LHCN-M2 (cell line): ENCODE data around the gene MYO1B. TPM values are rescaled to one million over a fixed set of nuclear protein-coding genes. Genes with fewer than 3 reads are reported as not detected.
A peak's percentile ranks its signal among the peaks of the same experiment; 100 is the strongest.

Source experiments
- DNase-seq: peaks from one replicate; pipeline ENCODE4 v3.0.0-alpha.2; 2012; ENCODE audit warnings: low read depth
- total RNA-seq: library from RNA; depleted of rRNA; stranded (reverse); fragments of >200 nt; gene quantifications from 2 replicates; pipeline ENCODE4 v1.2.3, GENCODE V29; 2014

MYO1B gene
- total RNA-seq, 1 experiment from 2014 or later = 117 TPM

DNA sequence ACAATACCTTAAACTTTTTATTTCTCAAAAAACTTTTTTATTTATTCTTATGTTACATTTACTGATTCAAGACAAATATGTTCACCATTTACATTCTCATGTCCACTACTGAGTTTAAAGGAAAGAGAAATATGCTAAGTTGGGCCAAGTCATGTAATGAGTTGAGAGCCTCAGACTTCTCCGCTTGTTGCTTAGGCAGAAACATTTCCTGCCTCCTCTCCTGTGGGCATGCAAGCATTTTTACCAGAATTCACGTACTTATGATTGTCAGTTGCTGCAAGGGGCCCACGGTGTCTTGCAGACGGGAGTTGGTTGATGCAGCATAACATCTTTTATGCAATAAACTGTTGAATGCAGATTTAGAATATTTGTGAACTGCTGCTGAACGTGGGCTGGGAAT, 51.8 kb downstream of the MYO1B start:
- DNase-seq = no peak

DNA sequence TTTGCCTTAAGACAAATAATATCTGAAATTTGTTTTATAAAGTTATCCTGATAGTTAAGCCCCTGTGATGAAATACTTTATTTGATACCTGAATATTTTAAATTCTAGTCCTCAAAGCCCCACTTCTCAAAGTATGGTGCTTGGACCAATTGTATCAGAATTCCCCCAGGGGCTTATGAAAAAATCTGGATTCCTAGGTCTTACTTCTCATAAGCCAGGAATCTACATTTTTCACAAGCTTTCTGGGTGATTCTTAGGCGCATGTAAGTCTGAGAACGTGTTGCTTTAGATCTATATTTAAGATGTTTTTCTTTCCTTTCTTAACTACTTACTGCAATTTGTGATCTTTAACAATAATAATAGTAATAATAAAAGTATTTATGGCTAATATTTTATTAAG, 53.1 kb downstream of the MYO1B start:
- peak; percentile 51 for DNase-seq

DNA sequence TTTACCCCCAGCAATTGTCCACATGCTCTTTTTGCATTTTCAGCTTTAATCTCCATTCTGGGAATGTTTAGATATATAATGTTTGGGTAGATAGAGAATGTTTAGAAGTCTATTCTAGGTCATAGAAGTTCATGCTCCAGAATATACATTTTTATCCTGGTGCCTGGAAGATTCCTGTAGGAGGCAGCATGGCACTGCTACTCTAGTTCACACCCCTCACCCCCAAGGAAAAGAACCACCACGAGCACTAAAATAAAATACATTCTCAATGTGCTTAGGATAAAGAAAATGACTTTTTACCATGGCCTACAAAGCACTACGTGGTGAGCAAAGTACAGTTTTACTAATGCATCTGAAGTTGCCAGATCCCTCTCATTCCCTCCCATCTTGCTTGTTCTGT, 53.8 kb downstream of the MYO1B start:
- no peak for DNase-seq

DNA sequence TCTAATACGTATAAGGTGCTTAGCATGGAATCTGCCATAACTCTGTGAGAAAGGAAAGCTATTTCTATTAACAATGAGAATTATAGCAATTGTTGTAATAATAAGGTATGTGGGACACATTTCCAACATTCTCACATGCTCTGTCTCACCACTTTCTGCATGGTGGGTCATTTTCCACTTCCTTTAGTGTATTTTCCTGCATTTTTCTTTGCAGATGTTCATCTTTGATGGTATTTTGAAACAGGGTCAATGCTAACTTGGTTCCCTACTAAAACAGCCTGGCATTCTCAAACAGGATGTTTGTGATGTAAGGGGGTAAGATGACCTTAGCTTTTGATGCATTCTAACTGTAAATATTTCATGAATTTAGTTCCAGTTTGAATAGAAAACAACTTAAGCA, 54.7 kb downstream of the MYO1B start:
- DNase-seq = no peak

DNA sequence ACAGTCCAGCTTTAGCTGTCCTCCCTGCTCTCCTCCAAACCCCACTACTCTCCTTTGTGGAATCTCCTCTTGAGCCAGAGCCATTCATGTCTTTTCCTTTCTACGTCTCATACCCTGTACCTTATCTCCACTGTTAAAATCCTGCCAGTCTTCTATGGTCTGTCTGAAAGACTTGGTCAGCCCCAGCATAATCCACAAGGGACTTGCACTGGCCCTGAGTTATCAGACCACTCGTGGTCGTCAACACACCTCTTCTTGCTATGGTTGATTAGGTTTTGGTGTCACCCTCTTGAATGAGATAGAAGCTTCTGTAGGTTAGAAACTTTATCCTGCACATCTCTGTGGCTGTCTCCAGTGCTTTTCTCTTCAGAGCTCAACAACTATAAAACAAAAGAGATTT, 56.8 kb downstream of the MYO1B start:
- DNase-seq = no peak

DNA sequence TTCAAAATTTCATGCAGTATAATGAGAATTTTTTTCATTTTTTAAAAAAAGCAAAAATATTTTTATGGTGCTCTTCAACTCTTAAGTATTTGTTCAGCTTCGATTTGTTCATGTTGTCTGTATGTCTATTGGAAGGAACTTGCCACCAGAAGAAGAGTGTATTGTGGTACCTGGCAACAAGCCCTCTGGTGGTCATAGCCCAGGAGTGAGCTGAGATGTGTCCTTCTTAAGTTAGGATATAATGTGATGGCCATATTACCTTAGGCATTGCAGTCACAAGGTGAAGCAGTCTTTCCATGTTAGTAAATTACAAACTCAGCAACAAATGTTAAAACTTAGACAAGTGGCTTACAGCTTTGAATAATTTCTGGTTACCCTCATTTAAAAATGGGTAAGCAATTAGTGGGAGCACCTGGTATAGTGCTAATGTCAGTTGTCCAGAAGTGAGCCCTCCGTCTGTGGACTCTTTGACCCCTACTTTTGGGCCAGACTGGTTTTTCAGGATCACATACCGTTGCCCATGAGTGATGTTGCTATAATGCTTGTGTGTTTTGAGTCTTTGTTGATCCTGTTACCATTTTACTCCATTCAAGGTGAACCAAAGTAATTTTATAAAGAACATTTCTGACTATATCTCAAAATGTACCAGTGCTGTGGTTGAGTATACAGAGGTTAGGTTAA, 57.4 kb downstream of the MYO1B start:
- DNase-seq = no peak

DNA sequence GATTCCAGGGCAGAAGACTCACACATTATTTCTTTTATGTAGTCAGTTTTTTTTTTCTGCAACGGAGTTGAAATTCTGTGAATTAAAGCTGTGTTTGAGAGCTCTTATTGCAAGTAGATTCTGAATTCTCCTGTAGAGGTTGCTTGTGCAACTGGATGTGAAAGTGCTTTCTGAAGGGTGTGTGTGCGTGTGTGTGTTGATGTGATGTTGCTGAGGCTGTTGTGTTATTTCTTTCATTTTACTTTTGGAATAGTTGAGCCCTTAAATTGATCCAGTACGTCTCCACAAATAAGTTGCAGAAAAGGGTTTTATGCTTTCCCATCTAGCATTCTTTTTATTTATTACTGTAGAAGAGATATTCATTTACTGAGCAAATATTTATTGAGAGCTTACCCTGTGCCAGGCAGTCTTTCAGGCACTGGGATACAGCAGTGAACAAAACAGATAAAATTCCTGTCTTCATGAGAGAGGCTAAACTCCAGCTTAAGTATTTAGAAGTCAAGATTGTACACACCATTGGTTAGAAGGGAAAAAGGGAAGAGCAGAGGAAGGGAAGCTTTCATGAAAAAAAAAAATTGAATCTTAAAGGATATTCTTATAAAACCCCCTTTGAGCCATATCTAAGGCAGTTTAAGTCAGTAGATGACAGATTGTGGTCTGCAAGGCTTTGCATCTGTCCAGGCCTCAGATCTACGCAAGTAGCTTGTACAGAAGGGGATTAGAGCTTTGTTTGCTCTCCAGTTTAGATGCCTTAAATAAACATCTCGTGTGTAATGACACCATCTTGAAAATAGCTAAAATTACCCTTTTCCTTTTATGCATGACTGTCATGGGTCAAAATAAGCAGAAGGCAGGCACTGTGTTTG, 58.2 kb downstream of the MYO1B start:
- peak; percentile 74 for DNase-seq

DNA sequence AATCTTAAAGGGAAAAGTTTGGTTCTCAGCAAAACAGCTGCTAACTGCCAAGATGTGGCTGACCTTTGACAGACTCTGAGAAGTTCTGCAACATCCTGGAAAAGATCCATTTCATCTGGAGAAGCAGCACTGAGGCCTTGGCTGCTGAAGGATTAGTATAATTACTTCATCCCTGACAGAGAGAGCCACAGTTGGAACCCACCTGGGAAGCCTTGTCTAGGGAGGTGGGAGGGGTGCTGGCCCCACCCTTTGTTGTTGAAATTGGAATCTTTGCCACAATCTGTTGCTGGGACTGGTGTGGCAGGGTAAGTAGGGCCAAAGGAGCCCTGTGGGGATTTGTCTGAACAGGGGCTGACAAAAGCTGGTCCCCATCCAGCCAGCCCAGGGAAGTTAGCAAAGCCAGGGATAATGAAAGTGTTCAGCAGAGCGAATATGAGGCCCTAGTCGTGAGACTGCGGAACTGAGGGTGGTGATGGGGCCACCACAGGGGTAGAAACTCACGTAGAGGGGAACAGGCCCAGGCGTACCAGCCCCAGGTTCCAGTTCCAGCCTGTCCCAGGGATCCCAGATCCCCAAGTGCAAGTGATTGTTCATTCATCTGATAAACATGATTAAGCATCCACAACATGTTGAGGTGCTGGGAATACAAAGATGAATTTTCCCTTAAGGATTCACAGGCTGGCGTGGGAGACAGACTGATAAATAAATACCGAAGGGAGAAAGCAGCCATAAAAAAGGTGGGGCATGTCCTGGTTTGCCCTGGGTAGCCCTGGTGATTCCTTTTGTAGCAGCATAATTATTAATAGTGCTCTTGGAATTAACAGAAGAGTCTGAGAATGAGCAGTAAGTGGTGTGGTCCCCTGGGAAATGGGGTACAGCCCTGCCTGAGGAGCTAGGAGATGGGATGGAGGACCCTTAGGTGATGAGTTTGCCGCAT, 60.0 kb downstream of the MYO1B start:
- peak; percentile 83 for DNase-seq

DNA sequence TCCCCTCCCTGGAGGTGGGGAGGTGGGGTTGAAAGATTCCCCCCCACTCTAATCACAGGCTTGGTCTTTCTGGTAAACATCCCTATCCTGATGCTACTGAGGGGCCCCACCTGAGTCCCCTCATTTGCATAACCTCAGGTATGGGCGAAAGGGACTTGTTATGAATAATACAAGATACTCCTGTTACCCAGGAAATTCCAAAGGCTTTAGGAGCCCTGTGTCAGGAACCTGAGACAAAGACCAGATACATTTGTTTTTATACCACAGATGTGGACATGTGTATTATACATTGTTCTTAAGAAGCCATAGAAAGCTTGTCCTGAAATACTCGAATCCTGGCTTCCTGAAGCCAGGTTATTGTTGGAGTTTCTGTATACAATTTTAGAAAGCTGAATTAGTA, 62.8 kb downstream of the MYO1B start:
- no peak for DNase-seq

DNA sequence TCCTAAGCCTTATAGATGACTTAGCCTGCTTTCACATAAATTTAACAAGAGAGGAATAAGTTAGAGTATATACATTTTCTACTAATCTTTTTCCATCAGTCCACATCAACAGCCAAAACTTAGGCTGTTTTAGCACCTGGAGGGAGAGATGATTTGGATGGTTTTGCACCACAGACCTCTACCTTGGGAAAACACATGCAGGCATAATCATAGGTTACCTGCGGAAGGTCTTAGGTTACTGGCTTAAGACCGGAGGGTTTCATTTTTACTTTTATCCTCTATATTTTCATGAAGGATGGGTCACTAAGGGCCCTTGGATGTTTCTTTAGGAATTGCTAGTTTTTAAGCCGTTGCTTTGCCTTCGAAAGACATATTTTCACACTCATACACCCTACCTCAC, 66.0 kb downstream of the MYO1B start:
- DNase-seq = no peak

DNA sequence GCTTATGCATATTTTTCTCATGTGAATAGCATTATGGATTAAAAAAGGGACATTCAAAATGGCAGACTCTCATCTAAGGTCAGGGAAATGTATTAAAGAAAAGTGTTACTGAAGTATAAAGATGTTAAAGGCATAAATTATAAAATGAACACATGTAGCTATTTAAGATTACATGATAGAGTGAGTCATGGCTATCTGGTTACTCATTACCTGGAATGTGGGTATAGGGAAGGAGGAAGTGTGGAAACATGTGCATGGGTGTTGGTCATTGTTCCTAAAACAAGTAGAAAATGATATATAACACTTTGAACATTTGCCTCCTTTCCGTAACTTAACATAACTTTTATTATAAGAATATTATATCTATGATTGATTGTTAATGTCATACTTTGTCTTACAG, 66.4 kb downstream of the MYO1B start:
- peak; percentile 71 for DNase-seq

DNA sequence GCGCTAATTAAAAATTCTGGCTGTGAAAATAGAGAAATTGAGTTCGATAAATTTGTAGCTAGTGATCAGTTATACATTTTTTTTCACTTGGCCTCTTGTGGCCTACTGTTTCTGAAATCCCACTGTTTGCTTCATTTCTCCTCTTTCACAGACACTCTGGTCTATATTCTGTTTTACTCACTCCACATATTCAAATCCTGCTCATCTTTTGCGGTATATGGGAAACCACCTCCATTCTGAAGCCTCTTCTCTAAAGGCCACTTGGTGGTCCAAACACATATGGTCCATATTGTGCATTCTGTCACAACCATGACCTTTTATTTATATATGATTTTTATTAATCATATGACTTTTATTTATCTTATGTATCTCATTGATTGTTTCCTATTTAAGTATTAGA, 67.0 kb downstream of the MYO1B start:
- no peak for DNase-seq

DNA sequence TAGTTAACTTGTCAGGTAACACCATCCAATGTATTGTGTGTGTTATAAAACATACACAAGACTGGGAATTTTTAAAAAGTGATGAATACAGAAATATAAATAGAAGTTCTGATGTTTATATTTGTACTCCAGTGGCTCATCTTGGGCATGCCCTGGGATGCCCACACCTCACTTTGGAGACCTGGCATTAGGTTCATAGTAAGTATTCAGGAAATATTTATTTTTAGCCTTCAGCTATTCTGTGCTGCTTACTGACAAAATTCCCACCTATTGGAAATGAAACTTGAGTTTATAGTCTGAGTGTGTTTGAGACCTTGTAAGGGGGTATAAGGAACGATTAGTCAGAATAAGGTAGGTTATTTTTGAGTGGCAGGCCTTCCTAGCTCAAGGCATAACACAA, 67.5 kb downstream of the MYO1B start:
- DNase-seq = no peak

DNA sequence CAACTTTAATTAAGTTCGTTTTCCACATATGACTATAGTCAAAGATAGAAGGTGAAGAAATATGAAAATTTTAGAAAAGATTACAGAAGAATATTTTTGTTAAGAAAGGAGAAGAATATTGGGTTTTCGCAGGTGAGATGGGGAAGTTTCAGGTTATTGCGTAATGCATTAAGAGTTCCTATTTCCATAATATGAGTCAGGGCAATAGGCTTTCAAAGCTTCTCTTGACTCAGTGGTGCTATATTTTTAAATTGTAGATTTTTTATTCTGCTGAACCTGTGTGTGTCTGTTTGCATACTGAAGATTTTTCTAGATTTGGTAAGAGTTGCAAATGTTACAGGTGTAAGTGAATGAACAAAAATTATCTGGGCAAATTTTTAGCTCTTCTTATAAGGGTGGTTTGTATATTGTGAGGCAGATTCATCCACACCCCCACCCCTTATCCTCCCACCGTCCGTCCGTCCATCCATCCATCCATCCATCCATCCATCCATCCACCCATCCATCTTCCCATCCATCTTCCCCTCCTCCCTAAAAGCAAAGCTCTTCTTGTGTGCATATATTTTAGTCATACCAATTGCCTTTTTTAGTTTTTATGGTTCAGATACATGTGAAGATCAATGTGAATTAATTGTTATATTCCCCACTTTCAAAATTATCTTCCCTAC, 69.6 kb downstream of the MYO1B start:
- no peak for DNase-seq

DNA sequence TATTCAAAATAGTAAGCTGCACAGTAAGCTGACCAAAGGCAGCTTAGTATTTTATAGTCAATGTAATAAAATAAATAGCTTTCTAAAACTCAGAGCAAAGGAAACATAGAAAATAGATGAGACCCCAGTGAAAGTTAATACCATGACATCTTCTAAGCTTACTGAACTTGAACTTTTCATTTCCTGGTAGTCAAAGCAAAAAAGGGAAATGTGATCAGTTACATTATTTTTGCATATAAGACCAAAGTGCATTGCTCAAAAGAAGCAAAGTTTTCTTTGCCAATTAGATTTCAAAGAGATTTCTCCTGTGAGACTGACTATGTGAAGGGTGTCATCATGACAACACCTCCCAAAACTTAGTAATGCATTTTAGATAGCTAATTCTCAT, 70.2 kb downstream of the MYO1B start:
- DNase-seq = no peak

DNA sequence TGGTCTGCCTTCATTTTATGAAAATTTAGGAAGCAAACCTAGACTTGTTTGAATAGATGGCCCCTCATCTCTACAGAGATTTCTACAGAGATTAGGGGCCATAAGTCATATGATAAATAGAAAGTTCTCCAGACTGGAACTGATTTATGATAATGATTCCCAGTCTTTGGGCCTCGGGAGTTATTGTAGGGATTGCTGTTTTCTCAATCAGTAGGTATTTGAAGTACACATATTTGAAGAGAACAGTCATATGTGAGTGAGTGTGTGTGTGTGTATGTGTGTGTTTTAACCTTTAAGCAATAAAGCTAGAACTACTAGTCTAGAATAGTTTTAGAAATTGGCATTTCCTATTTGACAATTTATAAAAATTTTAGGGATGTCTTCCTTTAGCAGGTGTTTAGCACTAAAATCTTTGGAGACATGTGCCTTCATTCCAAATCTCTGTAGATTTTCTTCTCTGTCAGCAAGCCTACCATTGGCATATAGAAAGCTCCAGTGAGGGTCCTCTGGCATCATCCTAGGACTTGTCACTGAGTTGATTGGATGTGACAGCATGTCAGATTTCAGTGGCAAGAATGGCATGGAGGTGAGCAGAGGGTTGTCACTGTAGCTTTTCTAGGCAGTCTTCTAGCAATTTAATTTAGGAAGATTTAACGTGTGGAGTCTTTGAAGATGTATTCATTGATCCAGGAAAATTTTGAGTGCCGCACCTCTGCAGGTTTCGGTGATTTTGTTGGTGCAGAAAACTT, 71.2 kb downstream of the MYO1B start:
- DNase-seq = no peak

DNA sequence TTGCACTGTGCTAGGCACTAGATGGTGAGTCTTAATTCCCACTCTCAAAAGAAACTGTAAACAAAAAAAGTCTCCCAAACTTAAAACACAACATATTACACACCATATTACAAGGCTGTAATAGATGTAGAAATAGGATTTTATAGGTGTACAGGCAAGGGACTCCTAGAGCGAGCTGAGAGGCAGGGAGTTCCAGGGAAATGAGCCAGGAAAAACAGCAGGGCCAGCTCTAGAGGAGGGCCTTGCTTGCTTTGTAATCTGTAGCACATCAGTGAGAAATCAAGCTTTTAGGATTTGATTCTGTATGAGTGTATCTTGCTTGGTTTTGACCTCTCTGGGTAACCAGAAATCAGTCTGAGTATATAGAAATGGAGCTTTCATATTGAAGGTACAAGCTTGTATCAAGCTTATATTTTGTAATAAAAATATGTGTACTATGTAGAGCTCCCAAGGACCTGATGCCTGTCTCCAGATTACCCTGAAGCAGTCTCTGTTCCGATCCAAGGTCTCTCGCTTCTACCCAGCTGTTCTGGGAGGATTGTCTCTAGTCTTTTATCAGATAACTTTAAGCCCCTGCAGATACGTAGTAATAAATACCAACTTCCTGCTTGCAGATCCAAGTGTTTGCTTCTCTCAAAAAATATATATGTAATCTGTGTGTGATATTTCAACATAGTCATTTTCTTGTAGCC, 73.0 kb downstream of the MYO1B start:
- DNase-seq = peak; percentile 51

DNA sequence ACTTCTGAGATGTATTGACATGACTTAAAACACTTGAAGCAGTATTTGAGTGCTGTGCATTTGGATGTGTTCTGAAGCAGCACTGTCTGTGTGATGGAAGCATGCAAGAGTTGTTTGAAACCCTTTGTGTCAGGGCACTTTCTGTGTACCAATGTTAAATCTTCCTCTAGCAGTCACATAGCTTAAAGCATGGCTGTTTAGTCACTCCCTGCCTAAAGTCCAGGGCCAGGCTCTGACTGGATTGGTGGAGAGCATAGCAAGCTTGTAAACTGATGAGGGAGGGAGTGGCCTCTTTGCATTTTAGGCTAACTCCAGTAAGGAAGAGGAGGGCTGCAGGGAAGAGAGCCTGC, 73.5 kb downstream of the MYO1B start:
- peak; percentile 60 for DNase-seq

DNA sequence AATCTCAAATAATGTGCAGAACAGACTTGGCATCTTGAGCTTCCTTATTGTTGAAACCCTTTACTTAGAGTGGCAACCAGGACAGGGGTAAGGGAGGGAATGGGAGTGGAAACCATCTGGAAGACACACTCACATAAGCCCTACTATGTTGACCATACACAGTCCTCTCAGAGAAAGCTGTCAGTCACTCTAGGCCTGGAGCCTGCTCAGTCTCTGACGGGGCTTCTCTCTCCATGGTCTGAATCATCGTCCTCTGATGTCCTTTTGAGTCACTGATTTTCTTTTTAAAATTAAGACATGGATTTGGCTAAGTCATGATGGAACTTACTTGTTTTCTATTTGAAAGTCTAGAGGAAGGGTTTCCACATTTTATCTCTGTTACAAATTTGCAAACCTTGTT, 74.0 kb downstream of the MYO1B start:
- peak; percentile 75 for DNase-seq

DNA sequence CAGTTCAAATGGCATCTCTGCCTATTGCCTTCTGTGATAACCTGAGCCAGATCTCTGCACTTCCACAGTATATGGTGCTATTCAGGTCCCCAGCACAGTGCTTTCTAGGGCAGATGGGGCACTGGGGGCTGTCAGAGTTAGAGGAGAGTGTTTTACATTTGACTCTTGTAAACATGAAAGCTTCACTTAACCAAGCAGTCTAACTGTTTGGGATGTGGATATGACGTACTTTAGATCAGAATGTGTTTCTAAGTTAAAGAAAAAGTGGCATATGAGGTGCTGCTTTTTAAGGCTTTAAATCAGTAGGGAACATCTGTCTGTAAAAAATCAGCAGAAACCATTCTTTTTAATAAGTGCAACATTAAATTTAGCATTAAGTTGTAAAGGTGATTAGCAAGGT, 75.7 kb downstream of the MYO1B start:
- DNase-seq = no peak
